ENCODE data around the gene AGBL1.

- TF ChIP-seq EHMT2 (IDR thresholded peaks at IDR 0.05; ENCODE audit: low read depth) (no peak), TFCP2L1 (CRISPR knock-in tag; IDR thresholded peaks at IDR 0.05) (no peak), MAX (IDR thresholded peaks at IDR 0.05) (no peak), EP300 (IDR thresholded peaks at IDR 0.05) (no peak), REST (IDR thresholded peaks at IDR 0.05) (no peak), HOXA7 (CRISPR knock-in tag; IDR thresholded peaks at IDR 0.05) (no peak), MAFK (IDR thresholded peaks at IDR 0.05; ENCODE audit: partially characterized antibody) (peak; percentile 67), POLR2A (IDR thresholded peaks at IDR 0.05; ENCODE audit: low read length) (no peak), SMC3 (IDR thresholded peaks at IDR 0.05) (no peak), SREBF2 (IDR thresholded peaks at IDR 0.05) (no peak), CHD4 (IDR thresholded peaks at IDR 0.05; ENCODE audit: borderline replicate concordance) (no peak)
- TF ChIP-seq, protein P1, sequence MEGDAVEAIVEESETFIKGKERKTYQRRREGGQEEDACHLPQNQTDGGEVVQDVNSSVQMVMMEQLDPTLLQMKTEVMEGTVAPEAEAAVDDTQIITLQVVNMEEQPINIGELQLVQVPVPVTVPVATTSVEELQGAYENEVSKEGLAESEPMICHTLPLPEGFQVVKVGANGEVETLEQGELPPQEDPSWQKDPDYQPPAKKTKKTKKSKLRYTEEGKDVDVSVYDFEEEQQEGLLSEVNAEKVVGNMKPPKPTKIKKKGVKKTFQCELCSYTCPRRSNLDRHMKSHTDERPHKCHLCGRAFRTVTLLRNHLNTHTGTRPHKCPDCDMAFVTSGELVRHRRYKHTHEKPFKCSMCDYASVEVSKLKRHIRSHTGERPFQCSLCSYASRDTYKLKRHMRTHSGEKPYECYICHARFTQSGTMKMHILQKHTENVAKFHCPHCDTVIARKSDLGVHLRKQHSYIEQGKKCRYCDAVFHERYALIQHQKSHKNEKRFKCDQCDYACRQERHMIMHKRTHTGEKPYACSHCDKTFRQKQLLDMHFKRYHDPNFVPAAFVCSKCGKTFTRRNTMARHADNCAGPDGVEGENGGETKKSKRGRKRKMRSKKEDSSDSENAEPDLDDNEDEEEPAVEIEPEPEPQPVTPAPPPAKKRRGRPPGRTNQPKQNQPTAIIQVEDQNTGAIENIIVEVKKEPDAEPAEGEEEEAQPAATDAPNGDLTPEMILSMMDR (IDR thresholded peaks at IDR 0.05), result no peak
These were observed 605.6 kb downstream of the AGBL1 start for GRCh38 chr15:86685263-86685662.

Data from A549 (cell line).